WTC11 (cell line): ENCODE results near the gene SLC17A2. TPM values are rescaled to one million over a fixed set of nuclear protein-coding genes. Genes with fewer than 3 reads are reported as not detected.

ENCODE experiments used
- ATAC-seq: fragments of 200-7000 bp; cut with Tn5 transposase; 2 replicates; pipeline ENCODE4 v1.10.0; 2021; ENCODE audit warnings: mild to moderate bottlenecking, moderate library complexity
- CTCF ChIA-PET: fragments of 300-600 bp; sonication (Branson Sonifier 250); formaldehyde crosslinking; loops from one replicate; lab custom pipeline; 2021; ENCODE audit warnings: antibody characterized with exemption; lab: Charles Lee
- POLR2A ChIA-PET: fragments of 350-600 bp; sonication (Branson Sonifier 250); formaldehyde crosslinking; loops from one replicate; lab custom pipeline; 2021; ENCODE audit warnings: antibody characterized with exemption; lab: Charles Lee
- DNase-seq: peaks from one replicate; pipeline ENCODE4 v3.0.0; 2021; ENCODE audit warnings: low spot score
- H3K27ac Mint-ChIP-seq: 2 replicates; pipeline ENCODE4 v1.8.0; 2021; ENCODE audit warnings: mixed read lengths
- H3K27me3 Mint-ChIP-seq: 2 replicates; pipeline ENCODE4 v1.8.0; 2021; ENCODE audit warnings: low read depth, mild to moderate bottlenecking, moderate library complexity, mixed read lengths
- H3K36me3 Mint-ChIP-seq: 2 replicates; pipeline ENCODE4 v1.8.0; 2021; ENCODE audit warnings: mixed read lengths
- H3K4me1 Mint-ChIP-seq: 2 replicates; pipeline ENCODE4 v1.8.0; 2022; ENCODE audit warnings: mixed read lengths
- H3K4me3 Mint-ChIP-seq: 2 replicates; pipeline ENCODE4 v1.8.0; 2021; ENCODE audit warnings: mild to moderate bottlenecking, moderate library complexity, mixed read lengths
- H3K9me3 Mint-ChIP-seq: 2 replicates; pipeline ENCODE4 v1.8.0; 2021; ENCODE audit warnings: mixed read lengths
- AFF4 ChIP-seq: sonication (generic); formaldehyde crosslinking; IDR thresholded peaks from 2 replicates; pipeline ENCODE4 v1.8.1; 2023; ENCODE audit warnings: mild to moderate bottlenecking, missing genetic modification reagents, borderline replicate concordance
- EMX1 ChIP-seq: fragments of 250-450 bp; sonication (Bioruptor Pico); IDR thresholded peaks from 2 replicates; pipeline ENCODE4 v1.8.0; 2021; ENCODE audit warnings: mild to moderate bottlenecking
- ETV6 ChIP-seq: sonication (generic); formaldehyde crosslinking; IDR thresholded peaks from 2 replicates; pipeline ENCODE4 v1.8.1; 2022; ENCODE audit warnings: mild to moderate bottlenecking, missing genetic modification reagents
- GABPB1 ChIP-seq: sonication (generic); formaldehyde crosslinking; IDR thresholded peaks from 2 replicates; pipeline ENCODE4 v1.8.1; 2023; ENCODE audit warnings: mild to moderate bottlenecking, missing genetic modification reagents
- IRF2 ChIP-seq: sonication (generic); formaldehyde crosslinking; IDR thresholded peaks from 2 replicates; pipeline ENCODE4 v1.8.0; 2022; ENCODE audit warnings: low read depth, missing genetic modification reagents, borderline replicate concordance
- MXD4 ChIP-seq: fragments of 250-450 bp; sonication (Bioruptor Pico); IDR thresholded peaks from 2 replicates; pipeline ENCODE4 v1.8.0; 2021; ENCODE audit warnings: mild to moderate bottlenecking, moderate library complexity, borderline replicate concordance
- NR1H2 ChIP-seq: sonication (generic); formaldehyde crosslinking; IDR thresholded peaks from 2 replicates; pipeline ENCODE4 v1.9.0; 2021; ENCODE audit warnings: mild to moderate bottlenecking, moderate library complexity, missing genetic modification reagents
- SMAD4 ChIP-seq: sonication (generic); formaldehyde crosslinking; IDR thresholded peaks from 2 replicates; pipeline ENCODE4 v1.8.0; 2022; ENCODE audit warnings: mild to moderate bottlenecking, missing genetic modification reagents
- SP1 ChIP-seq: sonication (generic); formaldehyde crosslinking; conservative IDR thresholded peaks from 2 replicates; pipeline ENCODE4 v1.8.1; 2022; ENCODE audit warnings: missing genetic modification reagents
- ZBTB43 ChIP-seq: sonication (generic); formaldehyde crosslinking; IDR thresholded peaks from 2 replicates; pipeline ENCODE4 v1.8.1; 2023; ENCODE audit warnings: mild to moderate bottlenecking, missing genetic modification reagents
- ZMAT4 ChIP-seq: fragments of 250-450 bp; sonication (Bioruptor Pico); IDR thresholded peaks from 2 replicates; pipeline ENCODE4 v1.9.0; 2021; ENCODE audit warnings: mild to moderate bottlenecking
- ZNF219 ChIP-seq: sonication (generic); formaldehyde crosslinking; IDR thresholded peaks from 2 replicates; pipeline ENCODE4 v1.8.0; 2023; ENCODE audit warnings: missing genetic modification reagents, mild to moderate bottlenecking, borderline replicate concordance
- ZNF396 ChIP-seq: fragments of 250-450 bp; sonication (Bioruptor Pico); IDR thresholded peaks from 2 replicates; pipeline ENCODE4 v1.8.0; 2021; ENCODE audit warnings: mild to moderate bottlenecking, moderate library complexity, borderline replicate concordance
- total RNA-seq: library from RNA; stranded (reverse); gene quantifications from 3 replicates; pipeline ENCODE4 v1.2.3, GENCODE V29; 2021

SLC17A2 gene
- total RNA-seq, 1 experiment from 2014 or later: not detected

DNA sequence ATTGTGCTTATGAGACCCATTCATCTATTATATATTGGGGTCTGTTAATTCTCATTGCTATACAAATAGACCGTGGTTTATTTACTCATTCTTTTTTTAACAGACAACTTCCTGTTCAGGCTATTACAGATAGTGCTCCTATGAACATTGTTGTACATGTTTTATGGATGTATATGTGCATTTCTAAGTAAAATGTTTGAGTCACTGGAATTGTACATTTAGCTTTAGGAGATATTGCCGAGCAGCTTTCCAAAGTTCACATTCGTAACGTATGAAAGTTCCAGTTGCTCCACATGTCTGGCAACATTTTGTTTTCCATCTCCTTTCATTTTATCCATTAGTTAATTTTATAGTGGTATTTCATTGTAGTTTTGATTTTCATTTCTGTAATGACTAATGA lies 19.1 kb downstream of the SLC17A2 start:
- Mint-ChIP-seq H3K4me1 (no peaks in the 10 kb centered on the region), H3K9me3 (no peaks in the 10 kb centered on the region), H3K27me3 (no peaks in the 10 kb centered on the region), H3K36me3 (no peaks in the 10 kb centered on the region), H3K27ac (no peak overlapping the region), H3K4me3 (no peak overlapping the region)
- ATAC-seq: no peak
- no peak for DNase-seq
- TF ChIP-seq EMX1 (CRISPR knock-in tag) (no peak), IRF2 (no peak), ZMAT4 (no peak)
- POLR2A ChIA-PET: no interaction called here
- CTCF ChIA-PET: interaction anchor here (2.1 kb wide), 1 partner anchor 12 kb away, joined by 5 read pairs; no protein-coding TSS in a partner anchor

GRCh38 chr6:25907475-25908014 lies 22.9 kb downstream of the SLC17A2 start:
- Mint-ChIP-seq H3K27ac (no peak overlapping the region), H3K4me1 (no peaks in the 10 kb centered on the region), H3K4me3 (no peak overlapping the region), H3K36me3 (no peaks in the 10 kb centered on the region), H3K9me3 (no peaks in the 10 kb centered on the region), H3K27me3 (no peaks in the 10 kb centered on the region; the same call in 1 of the 2 replicates)
- ATAC-seq (no peak), DNase-seq (no peak)
- POLR2A ChIA-PET: no interaction called here
- CTCF ChIA-PET: no interaction called here
- TF ChIP-seq SP1 (CRISPR knock-in tag) (no peak), GABPB1 (CRISPR knock-in tag) (peak; percentile 99)

- no peak for TF ChIP-seq NR1H2 (CRISPR knock-in tag)
- no peak for TF ChIP-seq AFF4
- TF ChIP-seq ETV6: no peak
- TF ChIP-seq ZBTB43 (CRISPR knock-in tag): no peak
- TF ChIP-seq SMAD4 (CRISPR knock-in tag): no peak
- TF ChIP-seq MXD4 (CRISPR knock-in tag): no peak
- TF ChIP-seq ZNF219: no peak
- ChIA-PET POLR2A (no interaction called here), CTCF (interaction anchor here (1.1 kb wide), 1 partner anchor 185 kb away, joined by 3 read pairs; no protein-coding TSS in a partner anchor)
- H3K27ac Mint-ChIP-seq: no peak overlapping the region
- H3K4me1 Mint-ChIP-seq: peaks cover 17% of the 10 kb centered on the region
- ATAC-seq (no peak), DNase-seq (no peak)
- no peaks in the 10 kb centered on the region; the same call in 1 of the 2 replicates for H3K27me3 Mint-ChIP-seq
- no peaks in the 10 kb centered on the region for H3K36me3 Mint-ChIP-seq
- H3K9me3 Mint-ChIP-seq: no peaks in the 10 kb centered on the region
- no peak overlapping the region for H3K4me3 Mint-ChIP-seq
Observed at GRCh38 chr6:25903467-25904099, 26.9 kb downstream of the SLC17A2 start.

GRCh38 chr6:25902071-25902470 lies 28.4 kb downstream of the SLC17A2 start:
- ATAC-seq (no peak), DNase-seq (no peak)
- no peak for TF ChIP-seq ZNF396 (CRISPR knock-in tag)
- ChIA-PET POLR2A (no interaction called here), CTCF (interaction anchor here (3.9 kb wide), 1 partner anchor 91 kb away, joined by 24 read pairs; no protein-coding TSS in a partner anchor)
- Mint-ChIP-seq H3K27ac (no peak overlapping the region), H3K27me3 (no peaks in the 10 kb centered on the region; the same call in 1 of the 2 replicates), H3K4me1 (peaks cover 22% of the 10 kb centered on the region), H3K4me3 (no peak overlapping the region), H3K9me3 (no peaks in the 10 kb centered on the region), H3K36me3 (no peaks in the 10 kb centered on the region)
